ENCODE results near the gene MEX3A. TPM values are rescaled to one million over a fixed set of nuclear protein-coding genes. Genes with fewer than 3 reads are reported as not detected.
"Not testable (repeated sequence)": the region's sequence is repeated elsewhere in the genome, so short reads cannot be mapped to it uniquely, and the experiment has no call there.

The MEX3A gene
- total RNA-seq, 5 donors from 2014 or later (not counting 1 experiment from before 2014, with no cell fraction given), result 0.03 to 0.58 (median 0.20) TPM

DNA sequence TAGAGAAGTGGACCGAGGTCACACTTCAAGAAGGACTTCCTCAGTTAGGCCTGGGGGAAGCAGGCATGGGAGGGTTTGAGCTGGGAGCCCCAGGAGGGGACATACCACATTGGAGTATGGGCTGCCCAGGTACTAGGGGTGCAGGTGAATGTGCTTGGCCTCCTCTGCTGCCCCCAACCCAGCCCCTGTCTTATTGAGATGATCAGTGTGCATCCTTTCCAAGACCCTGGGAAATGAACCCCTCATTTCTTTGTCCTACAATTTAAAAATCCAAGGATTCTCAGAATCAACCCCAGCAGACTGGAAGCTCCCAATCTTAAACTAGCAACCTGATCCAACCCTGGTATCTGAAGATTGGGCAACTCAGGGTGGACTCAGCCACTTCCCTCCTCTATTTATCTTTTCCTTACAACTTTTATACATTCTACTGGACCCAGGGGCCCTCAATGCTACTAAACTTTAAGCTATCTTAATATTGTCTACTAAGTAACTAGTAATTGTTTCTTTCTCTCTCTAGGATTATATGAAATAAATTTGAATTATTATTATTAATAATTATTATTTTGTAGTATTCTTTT lies 9.1 kb downstream of the MEX3A start:
- Mint-ChIP-seq H3K27me3 (peaks cover 0 to 4% of the 10 kb centered on the region in 2 donors), H3K27ac (no peak overlapping the region), H3K4me3 (no peak overlapping the region), H3K9me3 (no peaks in the 10 kb centered on the region), H3K36me3 (no peaks in the 10 kb centered on the region), H3K4me1 (peaks cover 0 to 3% (median 2%) of the 10 kb centered on the region in 3 donors)
- ATAC-seq (replicated peaks in 1 of 4), result no peak
- 33% methylated on average over 1 of the region's 1 CpG for WGBS (ENCODE audit: insufficient coverage)
- POLR2A ChIA-PET, result interaction anchor here in 1 of 2 donors (0.6 kb wide), 1 partner anchor 39 kb away, joined by 5 read pairs; no protein-coding TSS in a partner anchor
- no peak for DNase-seq
- no peaks in the 10 kb centered on the region for H3K36me3 ChIP-seq (ENCODE audit: control insufficient read depth in 2 of 2, extremely low read depth in 1 of 2, insufficient read depth in 1 of 2, low read length in 1 of 2)
- CTCF ChIA-PET, result interaction anchor here in 1 of 2 donors (1.0 kb wide), 1 partner anchor 112 kb away, joined by 9 read pairs; no protein-coding TSS in a partner anchor
- H3K9me3 ChIP-seq, result no peaks in the 10 kb centered on the region
- H3K4me3 ChIP-seq (ENCODE audit: control insufficient read depth in 1 of 2, extremely low read depth in 1 of 2, low read length in 1 of 2), result no peak overlapping the region
- H3K27ac ChIP-seq (ENCODE audit: low read length), result no peak overlapping the region
- peaks cover 0 to 6% of the 10 kb centered on the region in 2 experiments for H3K4me1 ChIP-seq (ENCODE audit: control insufficient read depth in 1 of 2, extremely low read depth in 1 of 2, insufficient read depth in 2 of 2, low read length in 2 of 2)
- H3K27me3 ChIP-seq (replicated peaks in 1 of 2; ENCODE audit: control insufficient read depth in 2 of 2, extremely low read depth in 1 of 2, insufficient read depth in 2 of 2, low read length in 1 of 2), result peaks cover 0 to 21% of the 10 kb centered on the region in 2 experiments

DNA sequence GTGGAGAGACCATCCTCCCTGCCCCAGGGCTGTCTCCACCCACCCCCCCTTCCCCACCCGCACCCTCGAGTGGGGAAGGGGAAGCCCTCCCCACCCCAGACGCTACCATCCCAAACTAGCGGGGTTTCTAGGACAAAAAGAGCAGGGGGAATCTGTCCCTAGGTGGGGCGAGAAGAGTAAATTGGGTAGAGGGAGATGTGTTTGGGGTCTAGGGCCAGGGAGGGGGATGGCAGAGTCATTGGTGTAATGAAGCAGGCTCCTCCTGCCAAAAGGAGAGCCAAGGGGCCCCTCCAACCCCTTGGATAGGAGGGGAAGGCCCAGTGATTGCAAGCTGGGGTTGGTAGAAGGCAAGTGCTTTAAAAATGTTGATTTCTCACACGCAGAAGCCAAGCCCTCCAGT lies 10.0 kb downstream of the MEX3A start:
- no peak for ATAC-seq (replicated peaks in 1 of 4)
- Histone ChIP-seq H3K36me3 (ENCODE audit: control insufficient read depth in 2 of 2, extremely low read depth in 1 of 2, insufficient read depth in 1 of 2, low read length in 1 of 2) (no peaks in the 10 kb centered on the region), H3K4me3 (ENCODE audit: control insufficient read depth in 1 of 2, extremely low read depth in 1 of 2, low read length in 1 of 2) (no peak overlapping the region), H3K4me1 (ENCODE audit: control insufficient read depth in 1 of 2, extremely low read depth in 1 of 2, insufficient read depth in 2 of 2, low read length in 2 of 2) (peaks cover 0 to 6% of the 10 kb centered on the region in 2 experiments), H3K27ac (ENCODE audit: low read length) (no peak overlapping the region), H3K9me3 (no peaks in the 10 kb centered on the region), H3K27me3 (replicated peaks in 1 of 2; ENCODE audit: control insufficient read depth in 2 of 2, extremely low read depth in 1 of 2, insufficient read depth in 2 of 2, low read length in 1 of 2) (peaks cover 0 to 21% of the 10 kb centered on the region in 2 experiments)
- WGBS (ENCODE audit: insufficient coverage), result 83% methylated on average over 1 of the region's 6 CpGs
- no peaks in the 10 kb centered on the region for H3K9me3 Mint-ChIP-seq
- H3K36me3 Mint-ChIP-seq, result no peaks in the 10 kb centered on the region
- H3K4me3 Mint-ChIP-seq, result no peak overlapping the region
- no peak overlapping the region for H3K27ac Mint-ChIP-seq
- H3K4me1 Mint-ChIP-seq, result peaks cover 0 to 3% (median 2%) of the 10 kb centered on the region in 3 donors
- peaks cover 0 to 4% of the 10 kb centered on the region in 2 donors for H3K27me3 Mint-ChIP-seq
- POLR2A ChIA-PET, result interaction anchor here in 1 of 2 donors (0.6 kb wide), 1 partner anchor 39 kb away, joined by 3 read pairs; no protein-coding TSS in a partner anchor
- DNase-seq, result no peak
- CTCF ChIA-PET, result no interaction called here

DNA sequence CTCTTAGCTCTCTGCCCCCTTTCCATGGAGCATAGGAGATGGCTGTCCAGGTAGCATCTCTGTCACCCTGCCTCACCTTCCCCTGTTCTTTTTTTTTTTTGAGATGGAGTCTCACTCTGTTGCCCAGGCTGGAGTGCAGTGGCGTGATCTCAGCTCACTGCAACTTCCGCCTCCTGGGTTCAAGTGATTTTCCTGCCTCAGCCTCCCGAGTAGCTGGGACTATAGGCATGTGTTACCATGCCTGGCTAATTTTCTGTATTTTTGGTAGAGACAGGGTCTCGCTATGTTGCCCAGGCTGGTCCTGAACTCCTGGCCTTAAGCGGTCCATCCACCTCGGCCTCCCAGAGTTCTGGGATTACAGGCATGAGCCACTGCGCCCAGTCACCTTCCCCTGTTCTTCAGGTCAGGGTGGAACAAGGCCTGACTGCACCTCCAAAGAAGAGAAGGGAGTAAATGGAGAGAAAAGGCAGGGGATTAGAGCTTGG lies 10.9 kb downstream of the MEX3A start:
- H3K27me3 ChIP-seq (replicated peaks in 1 of 2; ENCODE audit: control insufficient read depth in 2 of 2, extremely low read depth in 1 of 2, insufficient read depth in 2 of 2, low read length in 1 of 2), result peaks cover 0 to 14% of the 10 kb centered on the region in 2 experiments
- H3K36me3 Mint-ChIP-seq; H3K27ac ChIP-seq (ENCODE audit: low read length); ATAC-seq (replicated peaks in 1 of 4); H3K36me3 ChIP-seq (ENCODE audit: control insufficient read depth in 2 of 2, extremely low read depth in 1 of 2, insufficient read depth in 1 of 2, low read length in 1 of 2); H3K4me1 ChIP-seq (ENCODE audit: control insufficient read depth in 1 of 2, extremely low read depth in 1 of 2, insufficient read depth in 2 of 2, low read length in 2 of 2); H3K9me3 Mint-ChIP-seq; H3K4me1 Mint-ChIP-seq; H3K4me3 Mint-ChIP-seq; H3K27me3 Mint-ChIP-seq; H3K4me3 ChIP-seq (ENCODE audit: control insufficient read depth in 1 of 2, extremely low read depth in 1 of 2, low read length in 1 of 2); CTCF ChIA-PET; H3K9me3 ChIP-seq; DNase-seq: not testable (repeated sequence)
- POLR2A ChIA-PET, result interaction anchor here in 1 of 2 donors (0.6 kb wide), 1 partner anchor 40 kb away, joined by 3 read pairs; no protein-coding TSS in a partner anchor
- peak overlapping the region in 1 of 2 donors; percentile 55 for H3K27ac Mint-ChIP-seq
- WGBS (ENCODE audit: insufficient coverage), result 90% methylated on average over 3 of the region's 7 CpGs

GRCh38 chr1:156070548-156070947 lies 11.7 kb downstream of the MEX3A start:
- Histone ChIP-seq H3K4me3 (ENCODE audit: control insufficient read depth in 1 of 2, extremely low read depth in 1 of 2, low read length in 1 of 2) (no peak overlapping the region), H3K27me3 (replicated peaks in 1 of 2; ENCODE audit: control insufficient read depth in 2 of 2, extremely low read depth in 1 of 2, insufficient read depth in 2 of 2, low read length in 1 of 2) (peaks cover 0 to 12% of the 10 kb centered on the region in 2 experiments), H3K9me3 (no peaks in the 10 kb centered on the region), H3K36me3 (ENCODE audit: control insufficient read depth in 2 of 2, extremely low read depth in 1 of 2, insufficient read depth in 1 of 2, low read length in 1 of 2) (no peaks in the 10 kb centered on the region), H3K4me1 (ENCODE audit: control insufficient read depth in 1 of 2, extremely low read depth in 1 of 2, insufficient read depth in 2 of 2, low read length in 2 of 2) (peaks cover 0 to 4% of the 10 kb centered on the region in 2 experiments), H3K27ac (ENCODE audit: low read length) (no peak overlapping the region)
- DNase-seq (no peak), ATAC-seq (replicated peaks in 1 of 4) (no peak)
- no peak overlapping the region for H3K4me3 Mint-ChIP-seq
- 70% methylated on average over 4 of the region's 4 CpGs for WGBS (ENCODE audit: insufficient coverage)
- H3K27me3 Mint-ChIP-seq, result peaks cover 0 to 3% of the 10 kb centered on the region in 2 donors
- ChIA-PET POLR2A (no interaction called here), CTCF (no interaction called here)
- H3K9me3 Mint-ChIP-seq, result no peaks in the 10 kb centered on the region
- H3K36me3 Mint-ChIP-seq, result no peaks in the 10 kb centered on the region
- H3K27ac Mint-ChIP-seq, result no peak overlapping the region
- peaks cover 7 to 8% (median 7%) of the 10 kb centered on the region in 3 donors for H3K4me1 Mint-ChIP-seq

- no peak overlapping the region for H3K4me3 Mint-ChIP-seq
- ATAC-seq (replicated peaks in 1 of 4) (no peak), DNase-seq (no peak)
- peaks cover 5 to 7% (median 6%) of the 10 kb centered on the region in 3 donors for H3K4me1 Mint-ChIP-seq
- no peaks in the 10 kb centered on the region for H3K27me3 Mint-ChIP-seq
- no peaks in the 10 kb centered on the region for H3K36me3 ChIP-seq (ENCODE audit: control insufficient read depth in 2 of 2, extremely low read depth in 1 of 2, insufficient read depth in 1 of 2, low read length in 1 of 2)
- H3K4me3 ChIP-seq (ENCODE audit: control insufficient read depth in 1 of 2, extremely low read depth in 1 of 2, low read length in 1 of 2), result no peak overlapping the region
- H3K27ac Mint-ChIP-seq, result no peak overlapping the region
- no peaks in the 10 kb centered on the region for H3K9me3 Mint-ChIP-seq
- no peaks in the 10 kb centered on the region for H3K36me3 Mint-ChIP-seq
- peaks cover 0 to 7% of the 10 kb centered on the region in 2 experiments for H3K27me3 ChIP-seq (replicated peaks in 1 of 2; ENCODE audit: control insufficient read depth in 2 of 2, extremely low read depth in 1 of 2, insufficient read depth in 2 of 2, low read length in 1 of 2)
- POLR2A ChIA-PET, result no interaction called here
- WGBS (ENCODE audit: insufficient coverage), result 84% methylated on average over 3 of the region's 3 CpGs
- H3K27ac ChIP-seq (ENCODE audit: low read length), result no peak overlapping the region
- CTCF ChIA-PET, result no interaction called here
- no peaks in the 10 kb centered on the region for H3K9me3 ChIP-seq
- H3K4me1 ChIP-seq (ENCODE audit: control insufficient read depth in 1 of 2, extremely low read depth in 1 of 2, insufficient read depth in 2 of 2, low read length in 2 of 2), result peaks cover 0 to 4% of the 10 kb centered on the region in 2 experiments
These were observed 12.5 kb downstream of the MEX3A start for GRCh38 chr1:156069490-156070455.

GRCh38 chr1:156067262-156067661 lies 15.0 kb downstream of the MEX3A start:
- POLR2A ChIA-PET, result interaction anchor here in 1 of 2 donors (0.6 kb wide), 1 partner anchor 199 kb away, joined by 3 read pairs; no protein-coding TSS in a partner anchor
- Mint-ChIP-seq H3K9me3 (no peaks in the 10 kb centered on the region), H3K36me3 (no peaks in the 10 kb centered on the region), H3K4me3 (no peak overlapping the region), H3K4me1 (peaks cover 5 to 7% (median 6%) of the 10 kb centered on the region in 3 donors), H3K27ac (no peak overlapping the region), H3K27me3 (no peaks in the 10 kb centered on the region)
- no peak for DNase-seq
- Histone ChIP-seq H3K27ac (ENCODE audit: low read length) (no peak overlapping the region), H3K36me3 (ENCODE audit: control insufficient read depth in 2 of 2, extremely low read depth in 1 of 2, insufficient read depth in 1 of 2, low read length in 1 of 2) (no peaks in the 10 kb centered on the region), H3K4me3 (ENCODE audit: control insufficient read depth in 1 of 2, extremely low read depth in 1 of 2, low read length in 1 of 2) (no peak overlapping the region), H3K9me3 (no peaks in the 10 kb centered on the region), H3K27me3 (replicated peaks in 1 of 2; ENCODE audit: control insufficient read depth in 2 of 2, extremely low read depth in 1 of 2, insufficient read depth in 2 of 2, low read length in 1 of 2) (peaks cover 0 to under 1% of the 10 kb centered on the region in 2 experiments), H3K4me1 (ENCODE audit: control insufficient read depth in 1 of 2, extremely low read depth in 1 of 2, insufficient read depth in 2 of 2, low read length in 2 of 2) (peaks cover 0 to 4% of the 10 kb centered on the region in 2 experiments)
- WGBS (ENCODE audit: insufficient coverage), result 77% methylated on average over 1 of the region's 2 CpGs
- no peak for ATAC-seq (replicated peaks in 1 of 4)
- CTCF ChIA-PET, result interaction anchor here in 1 of 2 donors (0.7 to 1.0 kb wide), 4 partner anchors 15 to 220 kb away, joined by 3 to 4 read pairs (median 3); partner anchors contain the start of genes MEX3A and SMG5

Data from T-cell (primary cell).